ENCODE results near the gene L3MBTL4. TPM values are rescaled to one million over a fixed set of nuclear protein-coding genes. Genes with fewer than 3 reads are reported as not detected.
"Not testable (repeated sequence)": the region's sequence is repeated elsewhere in the genome, so short reads cannot be mapped to it uniquely, and the experiment has no call there.

Gene L3MBTL4
- total RNA-seq, 2 experiments from 2014 or later = 0.13 to 0.17 TPM

GRCh38 chr18:6406910-6407470 lies 7.7 kb downstream of the L3MBTL4 start:
- ChIA-PET POLR2A (no interaction called here), CTCF (interaction anchor here (0.6 kb wide), 1 partner anchor 1974 kb away, joined by 3 read pairs; no protein-coding TSS in a partner anchor)

- CTCF ChIA-PET = interaction anchor here (0.6 kb wide), 1 partner anchor 1974 kb away, joined by 3 read pairs; no protein-coding TSS in a partner anchor
- POLR2A ChIA-PET = no interaction called here
Observed at GRCh38 chr18:6406075-6406909, 8.4 kb downstream of the L3MBTL4 start.

GRCh38 chr18:6405237-6406074 lies 9.3 kb downstream of the L3MBTL4 start:
- CTCF ChIA-PET = no interaction called here
- POLR2A ChIA-PET = no interaction called here

- CTCF ChIA-PET = no interaction called here
- POLR2A ChIA-PET = no interaction called here
Observed at GRCh38 chr18:6404834-6405233, 9.9 kb downstream of the L3MBTL4 start.

- ChIA-PET CTCF (no interaction called here), POLR2A (no interaction called here)
Observed at GRCh38 chr18:6401687-6402086, 13.0 kb downstream of the L3MBTL4 start.

GRCh38 chr18:6399776-6400175 lies 14.9 kb downstream of the L3MBTL4 start:
- ChIA-PET CTCF (no interaction called here), POLR2A (no interaction called here)

GRCh38 chr18:6397931-6398566 lies 16.7 kb downstream of the L3MBTL4 start:
- POLR2A ChIA-PET = no interaction called here
- CTCF ChIA-PET = no interaction called here

GRCh38 chr18:6396847-6397246 lies 17.9 kb downstream of the L3MBTL4 start:
- CTCF ChIA-PET = no interaction called here

GRCh38 chr18:6396276-6396675 lies 18.4 kb downstream of the L3MBTL4 start:
- ChIA-PET CTCF (no interaction called here), POLR2A (no interaction called here)

More at GRCh38 chr18:6396847-6397246, 17.9 kb downstream of the L3MBTL4 start:
- POLR2A ChIA-PET = no interaction called here

GRCh38 chr18:6389005-6389404 lies 25.7 kb downstream of the L3MBTL4 start:
- POLR2A ChIA-PET = no interaction called here
- CTCF ChIA-PET = no interaction called here

GRCh38 chr18:6382963-6383362 lies 31.7 kb downstream of the L3MBTL4 start:
- ChIA-PET POLR2A (no interaction called here), CTCF (no interaction called here)

- POLR2A ChIA-PET, CTCF ChIA-PET: not testable (repeated sequence)
Observed at GRCh38 chr18:6377473-6377872, 37.2 kb downstream of the L3MBTL4 start.

- ChIA-PET CTCF (no interaction called here), POLR2A (no interaction called here)
Observed at GRCh38 chr18:6376433-6377229, 38.1 kb downstream of the L3MBTL4 start.

GRCh38 chr18:6374935-6375529 lies 39.7 kb downstream of the L3MBTL4 start:
- CTCF ChIA-PET = no interaction called here
- POLR2A ChIA-PET = no interaction called here

- ChIA-PET CTCF (no interaction called here), POLR2A (no interaction called here)
Observed at GRCh38 chr18:6374340-6374739, 40.4 kb downstream of the L3MBTL4 start.

GRCh38 chr18:6373187-6373586 lies 41.5 kb downstream of the L3MBTL4 start:
- CTCF ChIA-PET = no interaction called here
- POLR2A ChIA-PET = no interaction called here

- POLR2A ChIA-PET = no interaction called here
- CTCF ChIA-PET = no interaction called here
Observed at GRCh38 chr18:6370886-6371635, 43.6 kb downstream of the L3MBTL4 start.

GRCh38 chr18:6370410-6370809 lies 44.3 kb downstream of the L3MBTL4 start:
- CTCF ChIA-PET = no interaction called here
- POLR2A ChIA-PET = no interaction called here

GRCh38 chr18:6368017-6368416 lies 46.7 kb downstream of the L3MBTL4 start:
- ChIA-PET CTCF (no interaction called here), POLR2A (no interaction called here)

Data from activated CD8-positive, alpha-beta memory T cell treated with anti-CD3 and anti-CD28 coated beads for 36 hours (primary cell).